Measurements from ENCODE around the gene GALNT2.

DNA sequence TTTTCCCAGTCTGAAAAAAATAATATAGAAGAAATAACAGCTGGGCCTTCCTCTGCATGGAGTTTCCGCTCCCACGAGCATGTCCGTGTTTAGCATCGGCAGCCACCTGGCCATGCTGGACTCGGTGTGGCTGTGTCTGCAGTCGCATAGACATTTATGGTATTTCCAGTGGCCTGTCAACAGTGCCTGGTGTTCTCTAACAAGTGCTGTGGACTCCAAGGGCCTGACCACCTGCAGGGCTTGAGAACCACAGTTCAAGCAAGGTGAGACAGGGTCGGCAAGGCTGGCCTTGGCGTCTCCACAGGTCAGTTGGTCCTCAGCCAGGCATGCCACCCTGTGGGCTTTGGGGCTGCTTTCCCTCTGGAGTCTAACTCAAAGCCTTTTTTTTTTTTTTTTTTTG is 234.3 kb downstream of the GALNT2 start:
- TF ChIP-seq, protein P1, sequence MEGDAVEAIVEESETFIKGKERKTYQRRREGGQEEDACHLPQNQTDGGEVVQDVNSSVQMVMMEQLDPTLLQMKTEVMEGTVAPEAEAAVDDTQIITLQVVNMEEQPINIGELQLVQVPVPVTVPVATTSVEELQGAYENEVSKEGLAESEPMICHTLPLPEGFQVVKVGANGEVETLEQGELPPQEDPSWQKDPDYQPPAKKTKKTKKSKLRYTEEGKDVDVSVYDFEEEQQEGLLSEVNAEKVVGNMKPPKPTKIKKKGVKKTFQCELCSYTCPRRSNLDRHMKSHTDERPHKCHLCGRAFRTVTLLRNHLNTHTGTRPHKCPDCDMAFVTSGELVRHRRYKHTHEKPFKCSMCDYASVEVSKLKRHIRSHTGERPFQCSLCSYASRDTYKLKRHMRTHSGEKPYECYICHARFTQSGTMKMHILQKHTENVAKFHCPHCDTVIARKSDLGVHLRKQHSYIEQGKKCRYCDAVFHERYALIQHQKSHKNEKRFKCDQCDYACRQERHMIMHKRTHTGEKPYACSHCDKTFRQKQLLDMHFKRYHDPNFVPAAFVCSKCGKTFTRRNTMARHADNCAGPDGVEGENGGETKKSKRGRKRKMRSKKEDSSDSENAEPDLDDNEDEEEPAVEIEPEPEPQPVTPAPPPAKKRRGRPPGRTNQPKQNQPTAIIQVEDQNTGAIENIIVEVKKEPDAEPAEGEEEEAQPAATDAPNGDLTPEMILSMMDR (IDR thresholded peaks at IDR 0.05; ENCODE audit: insufficient read depth, low read length) = no peak
- TF ChIP-seq POLR2AphosphoS5 (IDR thresholded peaks at IDR 0.05; ENCODE audit: low read depth) = no peak
